Activated naive CD8-positive, alpha-beta T cell treated with anti-CD3 and anti-CD28 coated beads for 36 hours (primary cell): ENCODE data around the gene OIT3. TPM values are rescaled to one million over a fixed set of nuclear protein-coding genes. Genes with fewer than 3 reads are reported as not detected.

ENCODE experiments used
- DNase-seq: peaks from one replicate; pipeline ENCODE4 v3.0.0; 2021
- H3K27ac Mint-ChIP-seq: one replicate; pipeline ENCODE4 v1.8.0; 2022; ENCODE audit warnings: mild to moderate bottlenecking, moderate library complexity, mixed read lengths
- H3K27me3 Mint-ChIP-seq: one replicate; pipeline ENCODE4 v1.8.0; 2022; ENCODE audit warnings: mild to moderate bottlenecking, mixed read lengths
- H3K36me3 Mint-ChIP-seq: one replicate; pipeline ENCODE4 v1.8.0; 2021; ENCODE audit warnings: mild to moderate bottlenecking, mixed read lengths
- H3K4me1 Mint-ChIP-seq: one replicate; pipeline ENCODE4 v1.8.0; 2021; ENCODE audit warnings: mixed read lengths
- H3K4me3 Mint-ChIP-seq: one replicate; pipeline ENCODE4 v1.8.0; 2022; ENCODE audit warnings: mild to moderate bottlenecking, moderate library complexity, mixed read lengths
- H3K9me3 Mint-ChIP-seq: one replicate; pipeline ENCODE4 v1.8.0; 2022; ENCODE audit warnings: mixed read lengths
- total RNA-seq, 2 experiments: library from RNA; stranded (reverse); gene quantifications; one replicate each; pipeline ENCODE4 v1.2.3, GENCODE V29; 2021

The OIT3 gene
- not detected for total RNA-seq

GRCh38 chr10:72893136-72893798 is at the start of gene OIT3:
Gene OIT3 (plus strand): TSS chr10:72893739. CDS start chr10:72893799, 60 bp downstream.
- no peak for DNase-seq
- no peaks in the 10 kb centered on the region for H3K4me1 Mint-ChIP-seq
- H3K9me3 Mint-ChIP-seq: no peaks in the 10 kb centered on the region
- peaks cover 8% of the 10 kb centered on the region for H3K36me3 Mint-ChIP-seq
- no peak within 1 kb of the TSS for H3K4me3 Mint-ChIP-seq
- H3K27me3 Mint-ChIP-seq: peaks cover 17% of the 10 kb centered on the region
- H3K27ac Mint-ChIP-seq: no peak within 1 kb of the TSS

DNA sequence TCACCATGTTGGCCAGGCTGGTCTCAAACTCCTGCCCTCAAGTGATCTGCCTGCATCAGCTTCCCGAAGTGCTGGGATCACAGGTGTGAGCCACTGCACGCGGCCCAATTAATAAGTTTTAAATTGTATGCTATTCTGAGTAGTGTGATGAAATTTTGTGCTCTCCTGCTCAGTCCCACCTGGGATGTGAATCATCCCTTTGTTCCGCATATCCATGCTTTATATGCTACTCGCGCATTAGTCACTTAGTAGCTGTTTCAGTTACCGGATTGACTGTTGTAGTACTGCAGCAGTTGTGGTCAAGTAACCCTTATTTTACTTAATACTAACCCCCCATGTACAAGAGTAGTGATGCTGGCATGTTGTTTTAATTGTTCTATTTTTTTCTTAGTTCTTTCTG is 47.3 kb upstream of the OIT3 start:
- Mint-ChIP-seq H3K27ac (no peak overlapping the region), H3K4me3 (no peak overlapping the region), H3K9me3 (peaks cover 2% of the 10 kb centered on the region), H3K4me1 (peaks cover 5% of the 10 kb centered on the region), H3K36me3 (peaks cover 6% of the 10 kb centered on the region), H3K27me3 (no peaks in the 10 kb centered on the region)
- no peak for DNase-seq

GRCh38 chr10:72847681-72848080 is 45.9 kb upstream of the OIT3 start:
- Mint-ChIP-seq H3K4me1 (peaks cover 2% of the 10 kb centered on the region), H3K27me3 (no peaks in the 10 kb centered on the region), H3K9me3 (peaks cover 4% of the 10 kb centered on the region), H3K4me3 (no peak overlapping the region), H3K27ac (no peak overlapping the region), H3K36me3 (peaks cover 8% of the 10 kb centered on the region)
- DNase-seq: no peak

GRCh38 chr10:72850861-72851260 is 42.7 kb upstream of the OIT3 start:
- Mint-ChIP-seq H3K27ac (no peak overlapping the region), H3K4me1 (peaks cover 2% of the 10 kb centered on the region), H3K36me3 (peaks cover 8% of the 10 kb centered on the region)

DNA sequence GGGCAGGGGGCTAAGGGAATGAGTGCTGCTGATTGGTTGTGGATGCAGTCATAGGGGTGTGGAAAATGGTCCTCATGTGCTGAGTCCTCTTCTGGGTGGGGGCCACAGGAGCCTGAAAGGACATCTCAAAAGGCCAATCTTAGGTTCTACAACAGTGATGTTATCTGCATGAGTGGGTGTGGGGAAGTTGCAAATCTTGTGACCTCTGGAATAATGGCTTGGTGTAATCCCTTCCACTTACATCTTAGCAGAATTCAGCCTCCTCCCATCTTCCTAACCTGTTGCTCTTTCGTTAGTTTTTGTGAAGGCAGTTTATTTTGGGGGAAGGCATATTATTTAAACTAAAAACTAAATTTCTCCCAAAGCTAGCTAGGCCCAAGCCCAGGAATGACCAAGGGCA is 42.0 kb upstream of the OIT3 start:
- H3K4me1 Mint-ChIP-seq: no peaks in the 10 kb centered on the region
- no peak for DNase-seq
- H3K36me3 Mint-ChIP-seq: peaks cover 8% of the 10 kb centered on the region
- peaks cover 4% of the 10 kb centered on the region for H3K9me3 Mint-ChIP-seq
- H3K27me3 Mint-ChIP-seq: no peaks in the 10 kb centered on the region
- H3K27ac Mint-ChIP-seq: no peak overlapping the region
- no peak overlapping the region for H3K4me3 Mint-ChIP-seq

More at GRCh38 chr10:72850861-72851260, 42.7 kb upstream of the OIT3 start:
- H3K4me3 Mint-ChIP-seq: no peak overlapping the region
- H3K27me3 Mint-ChIP-seq: no peaks in the 10 kb centered on the region
- no peak for DNase-seq
- peaks cover 4% of the 10 kb centered on the region for H3K9me3 Mint-ChIP-seq

- Mint-ChIP-seq H3K4me3 (no peak overlapping the region), H3K27ac (no peak overlapping the region), H3K36me3 (peaks cover 8% of the 10 kb centered on the region), H3K27me3 (no peaks in the 10 kb centered on the region), H3K4me1 (no peaks in the 10 kb centered on the region), H3K9me3 (peaks cover 4% of the 10 kb centered on the region)
- DNase-seq: no peak
Observed at GRCh38 chr10:72852508-72852907, 41.0 kb upstream of the OIT3 start.

DNA sequence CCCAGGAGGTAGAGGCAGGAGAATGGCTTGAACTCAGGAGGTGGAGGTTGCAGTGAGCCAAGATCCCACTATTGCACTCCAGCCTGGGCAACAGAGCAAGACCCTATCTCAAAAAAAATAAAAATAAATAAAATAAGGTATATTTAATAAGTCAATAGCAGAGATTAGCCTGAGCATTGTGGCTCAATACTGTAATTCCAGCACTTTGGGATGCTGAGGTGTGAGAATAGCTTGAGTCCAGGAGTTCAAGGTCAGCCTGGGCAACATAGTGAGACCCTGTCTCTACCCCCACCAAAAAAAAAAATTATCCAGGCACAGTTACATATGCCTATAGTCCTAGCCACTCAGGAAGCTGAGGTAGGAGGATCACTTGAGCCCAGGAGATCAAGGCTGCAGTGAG is 38.4 kb upstream of the OIT3 start:
- no peak overlapping the region for H3K4me3 Mint-ChIP-seq
- peaks cover 3% of the 10 kb centered on the region for H3K9me3 Mint-ChIP-seq
- H3K27ac Mint-ChIP-seq: no peak overlapping the region
- peaks cover 4% of the 10 kb centered on the region for H3K36me3 Mint-ChIP-seq
- H3K27me3 Mint-ChIP-seq: no peaks in the 10 kb centered on the region
- H3K4me1 Mint-ChIP-seq: no peaks in the 10 kb centered on the region
- no peak for DNase-seq

DNA sequence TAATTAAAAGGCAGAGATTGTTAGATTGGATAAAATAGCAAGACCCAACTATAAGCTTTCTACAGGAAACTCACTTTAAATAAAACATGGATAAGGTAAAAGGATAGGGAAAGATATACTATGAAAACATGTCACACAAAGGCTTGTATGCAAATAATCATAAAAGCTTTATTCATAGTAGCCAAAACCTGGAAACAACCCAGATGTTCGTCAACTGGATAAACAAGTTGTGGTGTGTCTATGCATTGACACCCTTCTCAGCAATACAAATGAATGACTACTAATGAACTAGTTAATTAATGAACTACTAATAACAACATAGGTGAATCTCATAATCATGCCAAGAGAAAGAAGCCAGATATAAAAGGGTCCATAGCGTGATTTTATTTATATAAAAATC is 37.7 kb upstream of the OIT3 start:
- no peak overlapping the region for H3K27ac Mint-ChIP-seq
- H3K4me1 Mint-ChIP-seq: no peaks in the 10 kb centered on the region
- peaks cover 2% of the 10 kb centered on the region for H3K9me3 Mint-ChIP-seq
- no peak for DNase-seq
- H3K36me3 Mint-ChIP-seq: peaks cover 2% of the 10 kb centered on the region
- H3K27me3 Mint-ChIP-seq: no peaks in the 10 kb centered on the region
- H3K4me3 Mint-ChIP-seq: no peak overlapping the region

- H3K4me3 Mint-ChIP-seq: no peak overlapping the region
- peaks cover 2% of the 10 kb centered on the region for H3K36me3 Mint-ChIP-seq
- DNase-seq: no peak
- H3K4me1 Mint-ChIP-seq: no peaks in the 10 kb centered on the region
- H3K27ac Mint-ChIP-seq: no peak overlapping the region
- no peaks in the 10 kb centered on the region for H3K9me3 Mint-ChIP-seq
- no peaks in the 10 kb centered on the region for H3K27me3 Mint-ChIP-seq
Observed at GRCh38 chr10:72858067-72858466, 35.5 kb upstream of the OIT3 start.

GRCh38 chr10:72862957-72863356 is 30.6 kb upstream of the OIT3 start:
- H3K27me3 Mint-ChIP-seq: no peaks in the 10 kb centered on the region
- H3K36me3 Mint-ChIP-seq: peaks cover 2% of the 10 kb centered on the region
- DNase-seq: no peak
- no peak overlapping the region for H3K4me3 Mint-ChIP-seq
- no peak overlapping the region for H3K27ac Mint-ChIP-seq
- H3K9me3 Mint-ChIP-seq: no peaks in the 10 kb centered on the region
- H3K4me1 Mint-ChIP-seq: no peaks in the 10 kb centered on the region

DNA sequence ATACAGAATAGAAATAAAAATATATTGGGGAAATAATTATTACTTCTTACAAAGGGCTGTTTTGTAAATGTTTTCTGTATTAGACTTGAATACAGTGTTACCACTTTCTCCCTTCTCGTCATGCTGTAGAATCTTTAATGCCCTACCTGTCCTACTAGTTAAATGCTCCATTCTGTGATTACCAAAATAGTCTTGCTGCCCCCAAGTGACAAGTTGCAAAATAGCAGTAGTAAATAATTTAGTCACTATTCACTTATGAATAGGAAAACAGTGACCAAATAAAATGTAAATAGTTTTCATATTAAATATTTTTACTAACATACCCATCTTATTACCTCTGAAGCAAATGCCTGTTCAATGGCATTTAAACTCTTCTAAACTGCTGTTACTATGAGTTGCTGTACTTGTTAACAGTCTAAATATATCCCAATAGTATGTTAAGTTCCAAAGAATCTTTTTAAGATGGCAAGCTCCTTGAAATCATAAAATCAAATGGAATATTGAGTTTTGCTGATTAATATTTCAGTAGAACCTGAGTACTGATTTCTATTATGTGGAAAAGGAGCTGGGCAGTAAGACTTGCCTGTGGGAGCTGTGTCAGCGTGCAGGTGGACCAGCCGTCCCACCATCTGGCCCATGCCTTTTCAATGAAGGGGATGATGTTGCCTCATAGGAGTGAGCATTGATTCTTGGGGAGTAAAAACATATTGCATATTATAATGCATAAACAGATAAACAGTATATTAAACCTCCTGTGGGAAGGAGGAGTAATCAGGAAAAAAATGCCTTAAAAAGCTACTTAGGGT is 18.1 kb upstream of the OIT3 start:
- H3K4me1 Mint-ChIP-seq: no peaks in the 10 kb centered on the region
- peaks cover 5% of the 10 kb centered on the region for H3K9me3 Mint-ChIP-seq
- no peak for DNase-seq
- no peak overlapping the region for H3K4me3 Mint-ChIP-seq
- H3K36me3 Mint-ChIP-seq: peaks cover 9% of the 10 kb centered on the region
- no peak overlapping the region for H3K27ac Mint-ChIP-seq
- H3K27me3 Mint-ChIP-seq: no peaks in the 10 kb centered on the region

DNA sequence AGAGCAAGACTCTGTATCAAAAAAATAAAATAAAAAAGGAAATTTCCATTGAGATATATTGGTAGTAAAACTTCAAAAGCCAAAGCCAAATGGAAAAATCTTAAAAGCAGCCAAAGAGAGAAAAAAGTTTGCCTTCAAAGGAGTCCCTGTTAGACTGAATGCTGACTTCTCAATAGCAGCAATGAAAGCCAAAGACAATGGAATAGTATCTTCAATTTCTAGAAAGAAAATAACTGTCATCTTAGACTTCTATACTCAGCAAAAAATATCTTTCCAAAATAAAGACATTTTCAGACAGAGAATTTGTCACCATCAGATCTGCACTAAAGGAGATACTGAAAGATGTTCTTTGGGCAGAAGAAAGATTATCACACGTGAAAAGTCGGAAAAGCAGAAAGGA is 14.3 kb upstream of the OIT3 start:
- H3K36me3 Mint-ChIP-seq: peaks cover 27% of the 10 kb centered on the region
- no peaks in the 10 kb centered on the region for H3K4me1 Mint-ChIP-seq
- H3K27ac Mint-ChIP-seq: no peak overlapping the region
- peaks cover 15% of the 10 kb centered on the region for H3K9me3 Mint-ChIP-seq
- no peak for DNase-seq
- no peaks in the 10 kb centered on the region for H3K27me3 Mint-ChIP-seq
- no peak overlapping the region for H3K4me3 Mint-ChIP-seq

DNA sequence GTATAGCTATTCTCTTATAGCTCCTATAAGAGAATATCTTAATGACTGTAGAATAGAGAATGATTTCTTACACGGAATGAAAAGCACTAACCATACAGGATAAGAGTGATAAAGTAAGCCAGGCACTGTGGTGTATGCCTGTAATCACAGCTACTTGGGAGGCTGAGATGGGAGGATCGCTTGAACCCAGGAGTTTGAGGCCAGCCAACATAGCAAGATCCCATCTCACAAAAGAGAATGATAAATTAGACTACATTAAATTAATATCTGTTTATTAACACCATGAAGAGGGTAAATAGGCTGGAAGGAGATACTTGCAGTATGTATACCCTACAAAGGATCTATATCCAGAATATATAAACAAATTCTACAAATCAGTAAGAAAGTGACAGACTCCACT is 12.2 kb upstream of the OIT3 start:
- H3K4me1 Mint-ChIP-seq: peaks cover 2% of the 10 kb centered on the region
- peaks cover 35% of the 10 kb centered on the region for H3K36me3 Mint-ChIP-seq
- H3K27me3 Mint-ChIP-seq: no peaks in the 10 kb centered on the region
- H3K27ac Mint-ChIP-seq: no peak overlapping the region
- no peak overlapping the region for H3K4me3 Mint-ChIP-seq
- H3K9me3 Mint-ChIP-seq: peaks cover 15% of the 10 kb centered on the region
- DNase-seq: no peak

GRCh38 chr10:72883861-72884260 is 9.7 kb upstream of the OIT3 start:
- H3K9me3 Mint-ChIP-seq: peaks cover 14% of the 10 kb centered on the region

GRCh38 chr10:72885953-72886352 is 7.6 kb upstream of the OIT3 start:
- H3K36me3 Mint-ChIP-seq: peaks cover 46% of the 10 kb centered on the region
- no peaks in the 10 kb centered on the region for H3K27me3 Mint-ChIP-seq
- peaks cover 9% of the 10 kb centered on the region for H3K9me3 Mint-ChIP-seq
- DNase-seq: no peak
- no peak overlapping the region for H3K27ac Mint-ChIP-seq
- no peak overlapping the region for H3K4me3 Mint-ChIP-seq
- H3K4me1 Mint-ChIP-seq: peaks cover 12% of the 10 kb centered on the region

More at GRCh38 chr10:72883861-72884260, 9.7 kb upstream of the OIT3 start:
- peaks cover 48% of the 10 kb centered on the region for H3K36me3 Mint-ChIP-seq
- no peak for DNase-seq
- H3K4me3 Mint-ChIP-seq: no peak overlapping the region
- no peak overlapping the region for H3K27ac Mint-ChIP-seq
- peaks cover 12% of the 10 kb centered on the region for H3K4me1 Mint-ChIP-seq
- H3K27me3 Mint-ChIP-seq: no peaks in the 10 kb centered on the region

DNA sequence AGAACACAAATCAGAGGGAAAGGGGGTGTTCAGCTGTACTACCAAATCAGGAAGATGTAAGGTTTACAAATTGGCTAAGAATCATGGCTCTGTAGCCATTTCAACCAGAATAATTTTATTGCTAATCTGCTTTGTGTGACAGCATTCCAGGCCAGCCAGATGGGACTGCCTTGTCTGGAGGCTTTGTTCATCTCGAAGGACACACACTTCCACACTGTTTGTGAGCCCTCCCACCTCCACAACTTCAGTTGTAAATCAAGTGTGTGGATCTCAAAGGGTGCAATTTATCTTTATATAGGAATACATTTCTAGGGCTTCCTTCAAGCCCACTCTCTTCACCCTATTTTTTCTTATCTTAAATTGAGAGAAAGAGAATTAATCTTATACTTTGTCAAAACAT is 6.9 kb upstream of the OIT3 start:
- Mint-ChIP-seq H3K27me3 (no peaks in the 10 kb centered on the region), H3K4me1 (peaks cover 12% of the 10 kb centered on the region), H3K9me3 (peaks cover 7% of the 10 kb centered on the region), H3K36me3 (peaks cover 44% of the 10 kb centered on the region), H3K27ac (peak overlapping the region; percentile 88), H3K4me3 (no peak overlapping the region)
- no peak for DNase-seq
